Lower leg skin (tissue), 3 donors: Measurements from ENCODE around the gene BLOC1S5.

Source experiments
- CTCF ChIP-seq, 3 donors: fragments of 450-650 bp; IDR thresholded peaks; one replicate each; pipeline ENCODE4 v1.5.1; 2016; ENCODE audit warnings: antibody characterized with exemption in 3 of 3, mild to moderate bottlenecking in 3 of 3, moderate library complexity in 2 of 3
- POLR2A ChIP-seq, 2 donors: fragments of 450-650 bp; IDR thresholded peaks; one replicate each; pipeline ENCODE4 v1.6.1; 2016 to 2017; ENCODE audit warnings: antibody characterized with exemption in 2 of 2, mild to moderate bottlenecking in 1 of 2, moderate library complexity in 1 of 2

GRCh38 chr6:8030920-8031319 lies 33.3 kb downstream of the BLOC1S5 start:
- TF ChIP-seq CTCF (IDR thresholded peaks at IDR 0.05) (no peak), POLR2A (IDR thresholded peaks at IDR 0.05) (no peak)
